Epithelial cell of proximal tubule (primary cell): ENCODE results near the gene RIMS4. TPM values are rescaled to one million over a fixed set of nuclear protein-coding genes. Genes with fewer than 3 reads are reported as not detected.

ENCODE experiments used
- DNase-seq: peaks from one replicate; pipeline ENCODE4 v3.0.0-alpha.2; 2011; ENCODE audit warnings: low read depth
- H3K4me3 ChIP-seq: 2 replicates; pipeline ENCODE4 v1.5.1; 2011; ENCODE audit warnings: low read depth, mild to moderate bottlenecking, low read length
- CTCF ChIP-seq: conservative IDR thresholded peaks from 2 replicates; pipeline ENCODE4 v1.5.1; 2012; ENCODE audit warnings: low read depth, mild to moderate bottlenecking, low read length
- total RNA-seq: library from RNA; depleted of rRNA; stranded (reverse); fragments of >200 nt; gene quantifications from 2 replicates; pipeline ENCODE4 v1.2.3, GENCODE V29; 2015

Gene RIMS4
- total RNA-seq, 1 donor from 2014 or later, result not detected

DNA sequence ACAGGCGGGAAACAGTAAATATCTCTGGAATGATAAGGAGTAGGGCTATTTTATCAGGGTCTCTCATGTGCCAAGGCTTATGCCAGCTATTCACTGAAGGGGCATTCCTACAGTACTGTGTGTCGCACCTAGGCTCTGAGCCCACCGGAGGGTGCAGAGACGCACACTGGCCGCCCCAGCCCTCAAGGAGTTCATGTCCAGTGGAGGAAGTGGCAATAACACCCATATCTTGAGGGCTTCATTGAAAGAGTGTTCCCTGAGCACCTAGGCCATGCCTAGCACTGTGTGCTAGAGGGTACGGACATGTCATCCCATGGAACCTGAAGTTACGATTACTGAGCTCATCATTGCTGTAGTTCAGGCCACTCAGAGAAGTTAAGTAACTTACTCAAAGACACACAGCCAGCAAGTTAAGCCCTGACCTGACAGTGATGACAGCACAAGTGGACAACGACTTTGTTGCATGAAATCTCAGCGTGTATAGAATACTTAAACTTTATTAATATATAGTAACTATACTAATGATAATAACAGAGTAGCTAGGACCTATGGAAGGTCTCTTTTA lies 86.5 kb downstream of the RIMS4 start:
- no peak for TF ChIP-seq CTCF
- H3K4me3 ChIP-seq, result no peak overlapping the region
- no peak for DNase-seq

DNA sequence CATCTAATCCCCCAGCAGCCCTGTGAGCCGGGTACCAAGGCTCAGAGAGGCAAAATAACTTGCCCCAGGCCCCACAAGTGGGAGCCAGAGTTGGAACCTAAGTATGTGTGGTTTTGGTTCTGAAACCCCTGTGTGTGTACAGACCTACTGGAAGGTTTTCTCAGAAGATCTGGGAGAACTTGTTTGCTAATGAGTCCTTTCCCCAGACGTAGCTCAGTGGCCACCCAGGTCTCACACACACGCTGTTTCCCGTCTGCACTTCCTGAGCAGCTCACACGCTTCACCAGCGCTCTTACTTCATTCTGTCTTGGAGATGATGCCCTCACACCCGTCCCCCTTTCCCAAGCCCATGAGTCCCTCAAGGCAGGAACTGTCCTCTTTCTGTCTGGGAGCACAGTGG lies 87.0 kb downstream of the RIMS4 start:
- TF ChIP-seq CTCF, result no peak
- DNase-seq, result no peak
- H3K4me3 ChIP-seq, result no peak overlapping the region

GRCh38 chr20:44722990-44723389 lies 87.4 kb downstream of the RIMS4 start:
- H3K4me3 ChIP-seq, result no peak overlapping the region
- no peak for TF ChIP-seq CTCF
- no peak for DNase-seq

DNA sequence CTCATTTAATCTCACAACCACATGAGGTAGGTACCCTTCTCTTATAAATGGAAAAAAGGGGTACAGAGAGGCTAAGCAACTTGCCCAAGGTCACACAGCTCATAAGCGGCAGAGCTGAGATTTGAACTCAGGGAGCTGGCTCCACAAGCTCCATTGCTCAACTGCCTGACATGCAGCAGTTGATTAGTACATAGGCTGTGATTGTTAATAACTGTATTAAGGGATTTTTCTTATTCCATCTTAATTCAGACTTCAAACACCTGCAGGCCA lies 88.6 kb downstream of the RIMS4 start:
- TF ChIP-seq CTCF, result no peak
- DNase-seq, result no peak
- H3K4me3 ChIP-seq, result no peak overlapping the region

- TF ChIP-seq CTCF, result no peak
- no peak for DNase-seq
- H3K4me3 ChIP-seq, result no peak overlapping the region
These were observed 89.2 kb downstream of the RIMS4 start for GRCh38 chr20:44720997-44721784.

DNA sequence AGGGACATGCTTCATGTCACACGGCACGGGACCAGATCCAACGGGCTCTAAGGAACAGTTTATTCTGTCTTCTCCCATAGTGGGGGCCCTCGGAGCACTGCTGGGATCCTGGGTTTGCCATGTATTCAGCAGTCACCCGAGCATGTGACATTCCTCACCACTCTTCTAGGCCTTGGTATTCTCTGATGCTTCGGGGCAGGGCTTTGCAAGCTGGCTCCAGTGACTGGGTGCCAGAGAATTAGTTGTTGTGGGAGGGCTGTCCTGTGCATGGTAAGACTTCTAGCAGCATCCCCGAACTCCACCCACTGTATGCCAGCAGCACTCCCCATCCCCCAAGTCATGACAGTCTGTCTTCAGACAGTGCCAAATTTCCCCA lies 89.7 kb downstream of the RIMS4 start:
- TF ChIP-seq CTCF, result no peak
- DNase-seq, result peak; percentile 77
- H3K4me3 ChIP-seq, result no peak overlapping the region

GRCh38 chr20:44719841-44720240 lies 90.5 kb downstream of the RIMS4 start:
- TF ChIP-seq CTCF, result no peak
- no peak overlapping the region for H3K4me3 ChIP-seq
- no peak for DNase-seq
